Stimulated activated CD8-positive, alpha-beta memory T cell treated with anti-CD3 and anti-CD28 coated beads, Interleukin-7, amount 100 ng/mL, for 4 hours (primary cell): ENCODE data around the gene COL6A1.
"Not testable (repeated sequence)": the region's sequence is repeated elsewhere in the genome, so short reads cannot be mapped to it uniquely, and the experiment has no call there.

Source experiments
- DNase-seq, 2 donors: peaks; one replicate each; pipeline ENCODE4 v3.0.0-alpha.2; 2020; ENCODE audit warnings: low read depth in 2 of 2

COL6A1 gene

DNA sequence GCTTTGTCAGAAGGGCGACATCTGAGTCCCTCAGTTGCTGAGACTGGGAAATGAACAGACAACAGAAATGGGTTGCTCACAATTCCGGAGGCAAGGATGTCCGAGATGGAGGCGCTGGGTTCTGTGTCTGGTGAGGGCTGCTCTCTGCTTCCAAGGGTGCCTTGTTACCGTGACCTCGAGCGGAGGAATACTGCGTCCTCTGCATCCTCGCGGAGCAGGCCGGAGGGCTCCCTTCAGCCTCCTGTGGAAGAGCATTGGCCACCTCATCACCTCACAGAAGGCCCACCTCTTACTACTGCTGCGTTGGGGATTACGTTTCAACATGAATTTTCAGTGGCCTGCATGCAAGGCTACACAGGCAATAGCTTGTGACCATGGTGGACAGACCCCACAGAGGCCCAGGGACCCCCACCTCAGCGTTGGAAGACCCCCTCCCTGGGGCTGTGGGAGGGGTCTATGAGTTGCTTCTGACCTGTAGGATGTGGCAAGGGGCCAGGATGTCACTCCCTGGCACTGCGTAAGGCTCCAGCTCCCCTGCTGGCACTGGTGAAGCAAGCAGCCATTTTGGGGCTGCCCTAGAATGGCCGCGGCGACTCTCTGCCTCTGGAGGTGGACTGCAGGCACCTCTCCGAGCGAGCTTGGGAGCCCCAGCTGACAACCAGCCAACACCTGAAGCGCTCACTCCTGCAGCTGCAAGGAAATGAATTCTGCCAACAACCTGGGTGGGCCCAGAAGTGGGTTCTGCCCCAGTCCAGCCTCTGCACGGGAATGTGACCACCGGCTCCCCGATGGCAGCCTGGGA is 36.3 kb upstream of the COL6A1 start:
- DNase-seq = no peak

DNA sequence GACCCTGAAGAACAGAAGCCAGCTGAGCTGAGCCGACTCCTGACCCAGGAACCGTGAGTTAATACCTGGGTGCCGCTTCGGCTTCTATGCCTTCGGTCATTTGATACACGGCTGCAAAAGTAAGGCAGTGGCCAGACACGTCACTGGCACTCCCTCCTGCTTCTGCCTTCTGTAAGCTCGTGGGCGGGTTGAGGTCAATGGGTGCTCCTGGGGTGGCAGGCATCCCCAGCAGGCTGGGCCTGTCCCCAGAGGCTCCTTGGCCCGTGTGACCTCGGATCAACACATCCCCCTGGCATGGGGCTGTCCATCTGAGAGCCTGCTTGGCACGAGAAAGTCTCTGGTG is 35.7 kb upstream of the COL6A1 start:
- no peak for DNase-seq

DNA sequence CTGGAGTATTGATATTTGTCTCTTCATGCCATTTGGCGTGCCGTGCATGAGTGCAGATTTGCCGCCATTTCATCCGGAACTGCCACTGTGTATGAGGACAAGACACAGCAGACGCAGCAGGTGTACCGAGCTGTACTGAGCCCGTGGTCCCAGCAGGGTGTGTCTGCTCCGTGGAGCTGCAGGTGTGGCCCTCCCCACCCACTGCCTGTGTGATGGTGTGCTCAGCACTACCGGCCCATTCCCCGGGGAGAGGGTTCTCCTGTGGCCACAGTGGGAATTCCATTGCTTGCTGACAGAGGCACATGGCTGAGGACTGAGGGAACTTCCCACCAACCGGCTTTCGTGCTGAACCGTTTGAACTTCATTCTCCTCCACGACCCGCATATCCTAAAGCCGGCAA is 34.3 kb upstream of the COL6A1 start:
- DNase-seq = no peak

DNA sequence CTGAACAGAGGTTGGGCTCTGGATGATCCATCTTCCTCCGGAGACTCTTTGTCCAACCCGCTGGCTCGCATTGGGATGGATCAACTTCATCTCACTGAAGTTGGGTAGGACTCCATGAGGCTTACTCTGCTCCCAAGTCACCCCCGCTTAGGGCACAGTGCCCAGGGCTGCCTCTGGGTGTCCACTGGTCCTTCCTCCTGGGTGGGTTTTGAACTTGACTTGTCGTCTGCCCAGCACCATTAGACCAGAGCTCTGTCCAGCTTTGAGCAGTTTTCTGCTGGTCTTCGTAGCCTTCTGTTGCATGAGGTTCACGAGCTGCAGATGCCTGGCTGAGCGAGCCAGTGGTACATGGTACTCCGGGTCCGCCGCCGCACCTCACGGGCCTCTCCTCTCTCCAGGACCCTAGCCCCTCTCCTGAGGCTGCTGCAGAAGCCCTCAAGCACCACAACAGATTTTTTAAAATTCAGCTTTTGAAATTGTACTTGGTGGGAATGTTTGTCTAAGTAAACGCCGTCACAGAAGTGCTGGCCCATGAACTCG is 33.8 kb upstream of the COL6A1 start:
- no peak for DNase-seq

- no peak for DNase-seq
Observed at GRCh38 chr21:45948576-45949141, 32.9 kb upstream of the COL6A1 start.

DNA sequence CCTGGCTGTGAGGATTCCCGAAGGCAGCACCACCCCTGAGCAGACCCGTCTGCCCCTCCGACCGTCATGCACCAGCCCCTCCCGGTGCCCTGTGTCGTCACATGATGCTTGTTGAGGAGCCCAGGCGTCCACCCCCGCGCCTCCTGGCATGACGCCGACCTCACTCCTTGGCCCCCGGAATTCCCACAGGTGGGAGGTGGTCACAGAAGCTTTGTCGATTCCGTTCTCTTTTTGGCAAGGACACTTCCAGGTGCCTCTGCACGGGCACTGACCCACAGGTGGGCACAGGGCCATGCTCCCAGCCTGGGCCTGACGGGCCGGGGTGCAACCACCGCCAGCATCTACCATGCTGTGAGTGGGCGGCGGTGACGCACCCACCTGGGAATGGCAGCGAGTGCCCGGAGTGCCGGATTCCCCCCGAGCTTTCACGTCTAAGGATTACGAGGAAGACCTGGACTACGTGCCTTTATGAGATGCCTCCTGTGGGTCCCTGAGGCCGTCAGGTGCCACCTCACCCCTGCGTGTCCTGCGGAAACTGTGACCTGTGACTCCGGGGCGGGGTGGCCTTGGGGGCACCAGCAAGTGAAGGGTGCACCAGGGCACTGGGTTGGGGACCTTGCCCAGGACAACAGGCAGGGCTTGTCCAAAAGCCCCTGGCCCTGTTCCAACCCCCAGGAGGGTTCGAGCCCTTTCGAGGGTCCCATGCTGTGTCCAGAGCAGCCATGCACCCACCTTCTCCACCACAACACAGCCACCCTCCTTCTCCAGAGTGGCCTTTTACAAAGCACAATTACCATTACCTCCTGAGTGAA is 31.4 kb upstream of the COL6A1 start:
- DNase-seq = no peak

DNA sequence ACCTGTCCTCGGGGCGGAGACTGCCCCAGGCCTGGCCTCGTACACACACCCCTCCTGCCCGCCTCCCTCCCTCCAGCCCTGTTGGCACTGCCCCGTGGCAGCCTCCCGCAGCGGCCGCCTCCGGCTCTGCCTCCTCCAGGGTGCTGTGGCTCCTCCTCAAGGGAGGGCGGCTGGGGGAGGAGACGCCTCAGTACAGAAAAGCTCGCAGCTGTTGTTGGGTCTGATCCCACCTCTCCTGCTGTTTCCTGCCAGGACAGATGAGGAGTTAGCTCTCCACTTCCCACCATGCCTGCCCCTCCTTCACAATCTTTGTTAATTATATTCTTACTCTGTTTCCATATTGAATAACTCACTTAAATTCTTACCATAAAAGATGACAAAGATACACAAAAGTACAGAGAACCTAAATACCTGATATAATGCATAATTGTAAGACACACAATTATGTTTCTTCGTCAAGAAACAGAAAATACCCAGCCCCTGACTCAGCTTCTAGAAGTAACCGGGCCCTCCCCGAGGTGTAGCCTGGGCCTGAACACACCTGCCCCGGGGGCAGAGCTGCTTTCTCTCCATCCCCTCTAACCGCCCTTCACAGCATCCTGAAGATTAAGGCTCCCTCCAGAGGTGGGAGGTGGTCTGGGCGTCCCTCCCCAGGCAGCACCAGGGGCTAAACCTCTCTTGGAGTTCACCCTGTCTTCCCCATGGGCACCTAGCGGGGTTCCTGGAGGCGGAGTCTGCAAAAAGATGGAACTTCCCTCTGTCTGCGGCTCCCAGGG is 30.6 kb upstream of the COL6A1 start:
- no peak for DNase-seq

DNA sequence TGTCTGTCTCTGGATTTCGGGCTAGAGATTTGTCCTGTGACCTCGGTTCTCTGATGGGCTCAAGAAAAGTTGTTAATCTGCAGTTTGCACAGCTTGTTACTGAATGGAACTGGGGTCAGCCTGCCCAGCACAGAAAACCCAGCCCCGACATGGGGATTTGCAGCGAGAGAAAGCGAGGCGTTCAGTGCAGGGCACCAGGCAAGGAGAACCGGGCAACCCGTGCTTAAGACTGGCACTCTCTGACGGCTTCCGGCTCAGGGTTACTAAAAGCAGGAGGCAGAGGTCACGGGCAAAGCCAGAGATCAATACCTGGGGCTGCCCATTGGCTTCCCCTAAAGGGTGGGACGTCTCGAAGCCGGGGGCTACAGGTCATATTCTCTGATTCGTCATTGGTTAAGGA is 29.9 kb upstream of the COL6A1 start:
- no peak for DNase-seq

DNA sequence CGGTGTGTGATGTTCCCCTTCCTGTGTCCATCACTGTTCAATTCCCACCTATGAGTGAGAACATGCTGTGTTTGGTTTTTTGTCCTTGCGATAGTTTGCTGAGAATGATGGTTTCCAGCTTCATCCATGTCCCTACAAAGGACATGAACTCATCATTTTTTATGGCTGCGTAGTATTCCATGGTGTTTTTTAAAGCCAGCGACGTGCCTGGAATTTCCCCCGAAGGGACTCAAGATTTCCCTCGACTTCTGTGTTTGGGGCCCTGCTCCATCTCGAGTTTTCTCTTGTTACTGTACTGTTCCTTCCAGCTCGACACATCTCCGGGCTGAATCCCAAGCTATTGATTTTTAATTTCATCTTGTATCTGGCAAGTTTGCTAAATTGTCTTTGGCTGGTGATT is 29.0 kb upstream of the COL6A1 start:
- DNase-seq = not testable (repeated sequence)

GRCh38 chr21:45952974-45953373 is 28.6 kb upstream of the COL6A1 start:
- DNase-seq = no peak

GRCh38 chr21:45954261-45954660 is 27.3 kb upstream of the COL6A1 start:
- DNase-seq = no peak

DNA sequence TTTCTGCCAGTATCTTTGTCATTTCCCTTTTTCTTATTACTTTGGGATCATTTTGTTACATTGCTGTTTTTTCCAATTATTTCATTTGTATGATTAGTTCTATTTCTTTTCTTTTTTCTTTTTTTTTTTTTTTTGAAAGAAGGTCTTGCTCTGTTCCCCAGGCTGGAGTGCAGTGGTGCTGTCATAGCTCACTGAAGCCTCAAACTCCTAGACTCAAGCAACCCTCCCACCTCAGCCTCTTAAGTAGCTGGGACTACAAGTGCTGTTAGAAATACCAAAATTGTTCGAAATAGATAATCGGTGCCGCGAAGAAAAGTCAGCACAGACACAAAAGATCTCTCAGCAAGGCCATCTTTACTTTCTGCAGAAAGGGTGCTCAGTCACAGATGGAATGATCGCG is 26.6 kb upstream of the COL6A1 start:
- DNase-seq = no peak

DNA sequence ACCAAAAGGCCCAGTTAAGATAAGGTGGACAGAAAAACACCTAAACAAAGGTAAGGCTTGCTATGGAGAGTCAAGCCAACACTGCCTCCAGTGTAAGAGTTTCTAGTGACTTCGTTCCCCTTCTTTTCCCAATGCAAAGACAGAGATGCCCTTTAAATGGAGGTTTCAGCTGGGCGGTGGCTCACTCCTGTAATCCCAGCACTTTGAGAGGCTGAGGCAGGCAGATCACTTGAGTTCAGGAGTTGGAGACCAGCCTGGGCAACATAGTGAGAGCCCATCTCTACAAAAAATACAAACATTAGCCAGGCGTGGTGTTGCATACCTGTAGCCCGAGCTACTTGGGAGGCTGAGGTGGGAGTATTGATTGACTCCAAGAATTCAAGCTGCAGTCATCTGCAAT is 24.0 kb upstream of the COL6A1 start:
- DNase-seq = no peak

GRCh38 chr21:45957981-45958600 is 23.5 kb upstream of the COL6A1 start:
- DNase-seq = no peak

DNA sequence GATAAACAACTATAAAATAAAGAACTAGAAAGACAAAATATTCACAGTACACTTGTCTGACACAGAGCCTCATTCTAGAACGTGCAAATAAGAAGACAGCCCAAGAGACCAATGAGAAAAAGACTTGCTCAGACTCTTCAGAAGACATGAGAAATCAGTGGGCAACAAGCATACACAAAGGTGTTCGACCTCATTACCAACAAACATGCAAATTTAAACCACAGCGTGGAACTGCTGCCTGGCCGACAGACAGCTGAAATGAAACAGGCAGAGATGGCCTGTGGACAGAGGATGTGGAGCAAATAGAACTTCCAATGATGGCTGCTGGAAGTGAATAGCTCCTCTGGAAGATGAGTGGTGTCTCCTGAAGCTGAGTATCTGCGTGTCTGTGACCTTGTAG is 22.4 kb upstream of the COL6A1 start:
- DNase-seq = no peak

DNA sequence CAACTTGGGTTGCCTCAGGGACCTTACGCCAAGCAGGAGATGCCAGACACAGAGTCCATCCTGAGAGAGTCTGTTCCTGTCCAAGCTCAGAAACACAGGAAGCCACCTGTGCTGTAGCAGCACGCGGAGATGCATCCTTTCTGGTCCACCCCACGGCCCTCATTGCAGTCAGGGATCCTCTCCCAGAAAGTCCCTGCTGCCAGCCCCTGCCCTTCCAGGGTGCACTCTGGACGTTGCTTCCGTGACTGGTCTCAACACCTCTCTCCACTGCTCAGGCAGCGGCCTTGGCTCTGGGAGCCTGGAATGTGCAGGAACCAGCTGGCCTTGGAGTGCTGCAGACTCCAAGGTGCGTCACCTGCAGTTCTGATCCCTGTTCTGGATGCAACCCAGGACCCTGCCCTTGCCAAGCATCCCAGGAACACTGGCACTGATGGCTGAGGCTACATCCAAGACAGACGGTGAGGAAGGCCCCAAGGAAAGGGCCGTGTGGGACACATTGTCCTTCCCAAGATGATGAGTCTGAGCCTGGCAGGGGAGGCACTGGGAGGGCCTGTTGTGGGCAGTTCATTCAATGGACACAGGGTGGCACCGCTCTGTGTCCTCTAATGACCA is 21.7 kb upstream of the COL6A1 start:
- DNase-seq = no peak

- not testable (repeated sequence) for DNase-seq
Observed at GRCh38 chr21:45961408-45961807, 20.2 kb upstream of the COL6A1 start.

GRCh38 chr21:45962531-45963231 is 18.9 kb upstream of the COL6A1 start:
- no peak for DNase-seq

DNA sequence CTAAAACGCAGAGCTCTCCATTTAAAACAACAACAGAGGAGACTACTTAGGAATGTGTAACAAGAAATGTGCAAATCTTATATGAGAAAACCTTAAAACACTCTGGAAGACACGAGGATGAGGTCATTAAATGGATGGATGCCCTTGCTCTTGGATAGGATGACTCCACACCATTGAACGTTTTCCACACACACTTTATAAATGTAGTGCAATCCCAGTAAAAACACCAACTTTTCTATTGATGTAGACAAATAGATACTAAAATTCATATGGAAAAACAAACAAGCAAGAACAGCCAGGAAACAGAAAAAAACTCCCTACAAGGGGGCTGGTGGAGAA is 18.4 kb upstream of the COL6A1 start:
- DNase-seq = no peak

DNA sequence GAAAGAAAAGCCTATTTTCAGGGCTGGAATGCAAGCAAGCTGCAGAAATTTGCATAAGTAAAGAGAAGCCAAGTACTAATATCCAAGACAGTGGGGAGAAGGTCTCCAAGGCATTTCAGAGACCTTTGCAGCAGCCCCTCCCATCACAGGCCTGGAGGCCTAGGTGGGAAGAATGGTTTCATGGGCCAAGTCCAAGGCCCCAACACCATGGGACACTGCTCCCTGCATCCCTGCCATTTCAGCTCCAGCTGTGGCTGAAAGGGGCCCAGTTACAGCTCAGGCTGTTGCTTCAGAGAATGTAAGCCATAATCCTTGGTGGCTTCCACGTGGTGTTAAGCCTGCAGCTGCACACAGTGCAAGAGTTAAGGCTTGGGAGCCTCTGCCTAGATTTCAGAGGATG is 16.9 kb upstream of the COL6A1 start:
- no peak for DNase-seq
